Epithelial cell of proximal tubule (primary cell): ENCODE data around the gene CST11. TPM values are rescaled to one million over a fixed set of nuclear protein-coding genes. Genes with fewer than 3 reads are reported as not detected.
A peak's percentile ranks its signal among the peaks of the same experiment; 100 is the strongest.

Experiments
- DNase-seq: peaks from one replicate; pipeline ENCODE4 v3.0.0-alpha.2; 2011; ENCODE audit warnings: low read depth
- H3K4me3 ChIP-seq: 2 replicates; pipeline ENCODE4 v1.5.1; 2011; ENCODE audit warnings: low read depth, mild to moderate bottlenecking, low read length
- total RNA-seq: library from RNA; depleted of rRNA; stranded (reverse); fragments of >200 nt; gene quantifications from 2 replicates; pipeline ENCODE4 v1.2.3, GENCODE V29; 2015
- TF ChIP-seq, protein P1 (sequence below): conservative IDR thresholded peaks from 2 replicates; pipeline ENCODE4 v1.5.1; 2012; ENCODE audit warnings: low read depth, mild to moderate bottlenecking, low read length

Gene CST11
- total RNA-seq, 1 donor from 2014 or later: not detected

GRCh38 chr20:23453549-23454543 is 1.2 kb upstream of the CST11 start:
- TF ChIP-seq, protein P1, sequence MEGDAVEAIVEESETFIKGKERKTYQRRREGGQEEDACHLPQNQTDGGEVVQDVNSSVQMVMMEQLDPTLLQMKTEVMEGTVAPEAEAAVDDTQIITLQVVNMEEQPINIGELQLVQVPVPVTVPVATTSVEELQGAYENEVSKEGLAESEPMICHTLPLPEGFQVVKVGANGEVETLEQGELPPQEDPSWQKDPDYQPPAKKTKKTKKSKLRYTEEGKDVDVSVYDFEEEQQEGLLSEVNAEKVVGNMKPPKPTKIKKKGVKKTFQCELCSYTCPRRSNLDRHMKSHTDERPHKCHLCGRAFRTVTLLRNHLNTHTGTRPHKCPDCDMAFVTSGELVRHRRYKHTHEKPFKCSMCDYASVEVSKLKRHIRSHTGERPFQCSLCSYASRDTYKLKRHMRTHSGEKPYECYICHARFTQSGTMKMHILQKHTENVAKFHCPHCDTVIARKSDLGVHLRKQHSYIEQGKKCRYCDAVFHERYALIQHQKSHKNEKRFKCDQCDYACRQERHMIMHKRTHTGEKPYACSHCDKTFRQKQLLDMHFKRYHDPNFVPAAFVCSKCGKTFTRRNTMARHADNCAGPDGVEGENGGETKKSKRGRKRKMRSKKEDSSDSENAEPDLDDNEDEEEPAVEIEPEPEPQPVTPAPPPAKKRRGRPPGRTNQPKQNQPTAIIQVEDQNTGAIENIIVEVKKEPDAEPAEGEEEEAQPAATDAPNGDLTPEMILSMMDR: no peak
- DNase-seq: no peak
- no peak overlapping the region for H3K4me3 ChIP-seq

- DNase-seq: no peak
- no peak overlapping the region for H3K4me3 ChIP-seq
- TF ChIP-seq, protein P1: no peak
Measured at GRCh38 chr20:23451956-23452487, 654 bp downstream of the CST11 start.

DNA sequence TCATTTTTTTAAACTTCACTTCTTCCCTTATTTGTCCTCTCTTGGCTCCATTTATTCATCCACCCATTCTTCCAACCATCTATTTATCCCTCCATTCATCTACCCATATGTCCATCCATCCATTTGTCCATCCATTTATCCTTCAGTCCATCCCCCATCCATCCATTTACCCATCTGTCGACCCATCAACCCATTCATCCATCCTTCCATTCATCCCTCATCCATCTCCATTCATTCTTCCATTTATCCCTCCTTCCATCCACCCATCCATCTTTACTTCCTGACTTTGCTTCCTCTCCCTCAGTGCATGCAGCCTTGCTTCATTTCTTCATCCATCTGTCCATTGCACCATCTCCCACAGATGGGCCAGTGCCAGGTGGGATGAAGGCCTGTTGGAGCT is 1.8 kb downstream of the CST11 start:
- no peak overlapping the region for H3K4me3 ChIP-seq
- TF ChIP-seq, protein P1: no peak
- no peak for DNase-seq

GRCh38 chr20:23449421-23449820 is 3.3 kb downstream of the CST11 start:
- no peak overlapping the region for H3K4me3 ChIP-seq
- no peak for DNase-seq
- TF ChIP-seq, protein P1: no peak

GRCh38 chr20:23448167-23448566 is 4.5 kb downstream of the CST11 start:
- no peak overlapping the region for H3K4me3 ChIP-seq
- no peak for DNase-seq
- TF ChIP-seq, protein P1: no peak

- DNase-seq: peak; percentile 31
- H3K4me3 ChIP-seq: no peak overlapping the region
- TF ChIP-seq, protein P1: peak; percentile 70
Measured at GRCh38 chr20:23446505-23446904, 6.2 kb downstream of the CST11 start.
